Progenitor cell of endocrine pancreas (in vitro differentiated cells): Measurements from ENCODE around the gene NUDT12. TPM values are rescaled to one million over a fixed set of nuclear protein-coding genes. Genes with fewer than 3 reads are reported as not detected.

Experiments used
- DNase-seq: peaks from one replicate; pipeline ENCODE4 v3.0.0; 2021; ENCODE audit warnings: low spot score; ENCODE audit not compliant: unreplicated experiment
- H3K27ac Mint-ChIP-seq: 2 replicates; pipeline ENCODE4 v1.8.0; 2021; ENCODE audit warnings: mild to moderate bottlenecking, moderate library complexity, mixed read lengths
- H3K27me3 Mint-ChIP-seq: 2 replicates; pipeline ENCODE4 v1.8.0; 2021; ENCODE audit warnings: mixed read lengths
- H3K36me3 Mint-ChIP-seq: 2 replicates; pipeline ENCODE4 v1.8.0; 2022; ENCODE audit warnings: mixed read lengths; ENCODE audit not compliant: insufficient read depth
- H3K4me1 Mint-ChIP-seq: 2 replicates; pipeline ENCODE4 v1.8.0; 2021; ENCODE audit warnings: low read depth, mixed read lengths
- H3K4me3 Mint-ChIP-seq: 2 replicates; pipeline ENCODE4 v1.8.0; 2021; ENCODE audit warnings: low read depth, mild to moderate bottlenecking, moderate library complexity, mixed read lengths
- H3K9me3 Mint-ChIP-seq: 2 replicates; pipeline ENCODE4 v1.8.0; 2021; ENCODE audit warnings: low read depth, mixed read lengths
- total RNA-seq: library from RNA; stranded (reverse); gene quantifications from 2 replicates; pipeline ENCODE4 v1.2.1, GENCODE V29; 2021
- TF ChIP-seq, protein P1 (sequence below): fragments of 200-600 bp; sonication (generic); IDR thresholded peaks from one replicate; pipeline ENCODE4 v1.5.0; 2021; ENCODE audit warnings: antibody characterized with exemption, mild to moderate bottlenecking; ENCODE audit not compliant: unreplicated experiment

NUDT12 gene
- total RNA-seq, 1 donor from 2014 or later = 13.0 TPM

DNA sequence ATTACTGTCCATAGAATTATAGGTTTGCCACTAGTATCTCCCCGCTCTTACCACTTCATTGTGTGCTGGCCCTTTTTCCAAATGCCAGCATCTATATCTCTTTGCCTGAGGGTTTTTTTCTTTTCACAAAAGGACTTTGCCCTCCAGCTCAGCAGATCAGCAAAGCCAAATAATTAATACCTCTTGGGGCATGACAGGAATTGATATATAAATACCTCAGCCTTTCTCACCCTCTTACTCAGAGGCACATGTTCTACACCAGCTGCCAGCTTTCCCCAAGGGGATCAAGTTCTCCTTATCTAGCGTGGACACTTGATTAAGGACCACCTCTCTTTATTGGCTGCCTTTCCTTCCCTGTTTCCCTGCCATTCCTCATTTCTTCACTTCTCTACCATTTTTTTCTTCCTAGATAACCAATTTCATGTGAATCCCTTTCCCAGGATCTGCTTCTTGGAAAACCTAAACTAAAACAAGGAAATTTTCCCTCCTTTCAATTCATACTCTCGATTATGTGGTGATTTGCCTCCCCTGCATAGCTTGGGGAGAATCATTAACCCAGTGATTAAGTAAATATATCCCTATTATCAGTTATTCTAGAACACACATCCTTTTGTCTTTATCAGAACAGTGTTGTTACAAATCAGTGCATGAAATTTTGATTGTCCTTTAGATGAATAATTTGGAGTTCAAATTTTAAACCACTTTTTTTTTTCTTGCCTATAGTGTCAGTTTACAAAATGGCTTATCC lies 6.9 kb upstream of the NUDT12 start:
- H3K27ac Mint-ChIP-seq = peak overlapping the region; percentile 94
- no peaks in the 10 kb centered on the region for H3K27me3 Mint-ChIP-seq
- H3K9me3 Mint-ChIP-seq = peaks cover 11% of the 10 kb centered on the region
- H3K4me1 Mint-ChIP-seq = peaks cover 16% of the 10 kb centered on the region
- no peaks in the 10 kb centered on the region for H3K36me3 Mint-ChIP-seq
- peak overlapping the region; percentile 2 for H3K4me3 Mint-ChIP-seq
- no peak for DNase-seq
- TF ChIP-seq, protein P1, sequence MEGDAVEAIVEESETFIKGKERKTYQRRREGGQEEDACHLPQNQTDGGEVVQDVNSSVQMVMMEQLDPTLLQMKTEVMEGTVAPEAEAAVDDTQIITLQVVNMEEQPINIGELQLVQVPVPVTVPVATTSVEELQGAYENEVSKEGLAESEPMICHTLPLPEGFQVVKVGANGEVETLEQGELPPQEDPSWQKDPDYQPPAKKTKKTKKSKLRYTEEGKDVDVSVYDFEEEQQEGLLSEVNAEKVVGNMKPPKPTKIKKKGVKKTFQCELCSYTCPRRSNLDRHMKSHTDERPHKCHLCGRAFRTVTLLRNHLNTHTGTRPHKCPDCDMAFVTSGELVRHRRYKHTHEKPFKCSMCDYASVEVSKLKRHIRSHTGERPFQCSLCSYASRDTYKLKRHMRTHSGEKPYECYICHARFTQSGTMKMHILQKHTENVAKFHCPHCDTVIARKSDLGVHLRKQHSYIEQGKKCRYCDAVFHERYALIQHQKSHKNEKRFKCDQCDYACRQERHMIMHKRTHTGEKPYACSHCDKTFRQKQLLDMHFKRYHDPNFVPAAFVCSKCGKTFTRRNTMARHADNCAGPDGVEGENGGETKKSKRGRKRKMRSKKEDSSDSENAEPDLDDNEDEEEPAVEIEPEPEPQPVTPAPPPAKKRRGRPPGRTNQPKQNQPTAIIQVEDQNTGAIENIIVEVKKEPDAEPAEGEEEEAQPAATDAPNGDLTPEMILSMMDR = no peak

DNA sequence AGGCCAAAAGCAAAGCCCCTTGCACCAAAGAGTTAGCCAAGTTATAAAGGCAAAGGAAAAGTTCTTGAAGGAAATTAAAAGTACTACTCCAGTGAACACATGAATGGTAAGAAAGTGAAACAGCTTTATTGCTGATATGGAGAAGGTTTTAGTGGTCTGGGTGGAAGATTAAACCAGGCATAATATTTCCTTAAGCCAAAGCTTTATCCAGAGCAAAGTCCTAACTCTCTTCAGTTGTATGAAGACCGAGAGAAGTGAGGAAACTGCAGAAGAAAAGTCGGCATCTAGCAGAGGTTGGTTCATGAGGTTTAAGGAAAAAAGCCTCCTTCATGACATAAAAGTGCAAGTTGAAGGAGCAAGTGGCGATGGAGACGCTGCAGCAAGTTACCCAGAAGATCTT lies 3.1 kb upstream of the NUDT12 start:
- Mint-ChIP-seq H3K4me1 (peaks cover 21% of the 10 kb centered on the region), H3K27ac (peak overlapping the region; percentile 8), H3K9me3 (peaks cover 11% of the 10 kb centered on the region), H3K36me3 (no peaks in the 10 kb centered on the region), H3K27me3 (no peaks in the 10 kb centered on the region), H3K4me3 (no peak overlapping the region)
- no peak for DNase-seq
- TF ChIP-seq, protein P1 = no peak

DNA sequence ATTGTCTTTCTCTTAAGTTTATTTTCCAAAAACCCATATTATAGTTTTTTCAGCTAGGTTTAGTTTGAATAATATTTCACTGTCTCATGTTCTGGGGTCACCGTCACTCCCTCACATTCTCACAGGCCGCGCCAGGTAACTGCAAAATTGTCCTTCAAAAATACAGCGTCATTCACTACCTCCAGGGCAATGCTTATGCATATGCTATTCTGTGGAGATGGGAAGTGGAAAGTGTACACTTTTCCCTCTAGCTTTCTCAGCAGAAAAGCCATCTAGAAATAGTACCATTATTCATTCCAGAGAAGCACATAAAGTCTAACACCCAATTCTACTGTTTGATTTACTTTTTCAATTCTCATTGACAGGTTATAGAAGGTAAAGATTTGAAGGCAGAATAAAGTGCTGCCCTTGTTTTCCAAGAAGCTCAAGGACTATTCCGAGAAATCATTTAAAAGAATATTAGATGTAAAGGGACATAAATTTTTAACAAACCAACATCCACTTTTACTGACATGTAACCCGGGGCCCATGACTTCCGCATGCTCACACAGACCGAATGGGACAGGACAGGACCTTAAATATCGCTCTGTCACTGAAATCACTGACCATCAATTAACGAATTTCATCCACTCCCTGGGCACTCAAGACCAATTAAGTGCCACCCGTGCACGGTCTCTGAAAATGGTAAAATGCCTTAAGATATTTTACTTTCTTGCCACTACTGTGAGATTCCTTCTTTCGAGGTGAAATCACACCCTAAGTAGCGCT lies 720 bp downstream of the NUDT12 start:
- H3K27ac Mint-ChIP-seq = peak overlapping the region; percentile 96
- no peak for DNase-seq
- H3K36me3 Mint-ChIP-seq = peaks cover 7% of the 10 kb centered on the region
- peaks cover 13% of the 10 kb centered on the region for H3K4me1 Mint-ChIP-seq
- H3K4me3 Mint-ChIP-seq = peak overlapping the region; percentile 89
- TF ChIP-seq, protein P1 = no peak
- H3K27me3 Mint-ChIP-seq = no peaks in the 10 kb centered on the region
- H3K9me3 Mint-ChIP-seq = no peaks in the 10 kb centered on the region

DNA sequence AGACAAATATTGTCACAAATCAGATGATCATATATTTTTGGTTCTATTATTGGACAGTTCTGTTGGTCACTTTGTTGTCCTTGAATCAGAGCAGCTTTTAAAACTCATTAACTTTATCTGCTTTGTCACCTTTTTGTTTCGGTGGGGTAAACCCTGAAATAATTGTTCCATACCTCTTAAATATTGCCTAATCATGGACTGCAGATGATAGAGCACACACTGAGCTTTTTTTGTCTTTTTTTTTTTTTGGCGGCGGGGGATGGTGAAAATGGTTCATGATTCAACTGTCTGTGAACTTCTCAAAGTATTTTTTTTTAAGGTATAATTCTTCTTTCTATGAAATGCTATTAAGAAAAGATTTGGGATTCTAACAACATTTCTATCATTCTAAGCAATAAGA lies 1.8 kb downstream of the NUDT12 start:
- peak overlapping the region; percentile 46 for H3K4me3 Mint-ChIP-seq
- no peaks in the 10 kb centered on the region for H3K9me3 Mint-ChIP-seq

DNA sequence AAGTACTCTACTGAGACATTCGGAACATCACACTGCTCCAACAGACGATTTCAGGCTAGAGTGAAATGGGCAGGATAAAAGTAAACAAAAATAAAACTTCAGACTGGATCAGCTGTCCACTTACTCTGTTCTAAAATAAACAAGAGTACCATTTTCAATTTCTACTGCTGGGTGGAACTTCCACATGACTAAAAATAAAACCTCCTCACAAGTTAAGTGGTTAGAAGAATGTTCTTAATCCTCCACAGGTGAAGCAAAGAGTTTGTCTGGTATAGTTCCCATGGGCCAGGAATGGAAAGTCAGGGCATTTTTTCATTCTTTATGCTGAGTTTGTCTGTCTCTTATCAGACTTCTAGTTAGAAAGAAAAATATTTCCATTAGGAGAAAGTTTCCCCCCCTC lies 15.7 kb downstream of the NUDT12 start:
- TF ChIP-seq, protein P1 = no peak
- no peak for DNase-seq
- H3K27ac Mint-ChIP-seq = no peak overlapping the region
- H3K27me3 Mint-ChIP-seq = no peaks in the 10 kb centered on the region
- H3K9me3 Mint-ChIP-seq = no peaks in the 10 kb centered on the region
- no peaks in the 10 kb centered on the region for H3K4me1 Mint-ChIP-seq
- H3K4me3 Mint-ChIP-seq = no peak overlapping the region
- peaks cover 4% of the 10 kb centered on the region for H3K36me3 Mint-ChIP-seq

More for the DNA sequence above, 1.8 kb downstream of the NUDT12 start:
- Mint-ChIP-seq H3K27me3 (no peaks in the 10 kb centered on the region), H3K27ac (no peak overlapping the region), H3K4me1 (peaks cover 13% of the 10 kb centered on the region), H3K36me3 (peaks cover 7% of the 10 kb centered on the region)
- TF ChIP-seq, protein P1 = no peak
- no peak for DNase-seq
